Caco-2 (cell line): Measurements from ENCODE around the gene NTMT1. TPM values are rescaled to one million over a fixed set of nuclear protein-coding genes. Genes with fewer than 3 reads are reported as not detected.

Experiments
- BruUV-seq: library from RNA; stranded (reverse); fragments of 400-500 nt; replicated peaks from 2 replicates; lab custom pipeline; 2021; lab: Mats Ljungman, UMichigan
- CTCF ChIA-PET: fragments of 300-600 bp; sonication (Branson Sonifier 250); formaldehyde crosslinking; loops from one replicate; lab custom pipeline; 2022; ENCODE audit warnings: antibody characterized with exemption; lab: Charles Lee
- POLR2A ChIA-PET: fragments of 300-600 bp; sonication (Branson Sonifier 250); formaldehyde crosslinking; loops from one replicate; lab custom pipeline; 2022; ENCODE audit warnings: antibody characterized with exemption; lab: Charles Lee
- DNase-seq, 2 experiments: peaks; one replicate each; pipeline versions ENCODE4 v3.0.0 to v3.0.0-alpha.2; 2020 to 2022
- H3K27me3 ChIP-seq: replicated peaks from 2 replicates; pipeline ENCODE4 v1.6.0; 2011; ENCODE audit warnings: low read length; ENCODE audit not compliant: control insufficient read depth, insufficient read depth
- H3K36me3 ChIP-seq: 2 replicates; pipeline ENCODE4 v1.5.1; 2011; ENCODE audit warnings: low read length; ENCODE audit not compliant: control insufficient read depth, insufficient read depth
- H3K4me1 ChIP-seq: fragments of 250-450 bp; sonication (Bioruptor Pico); 2 replicates; pipeline ENCODE4 v1.5.1; 2020; ENCODE audit warnings: mild to moderate bottlenecking
- H3K4me3 ChIP-seq: 2 replicates; pipeline ENCODE4 v1.5.1; 2011; ENCODE audit warnings: low read depth, mild to moderate bottlenecking, control low read depth, low read length
- H3K9me3 ChIP-seq: fragments of 250-450 bp; sonication (Bioruptor Pico); 2 replicates; pipeline ENCODE4 v1.5.1; 2020; ENCODE audit warnings: mild to moderate bottlenecking, moderate library complexity
- H3K27ac Mint-ChIP-seq: one replicate; pipeline ENCODE4 v1.8.0; 2022; ENCODE audit warnings: mixed read lengths; ENCODE audit not compliant: unreplicated experiment
- H3K27me3 Mint-ChIP-seq: one replicate; pipeline ENCODE4 v1.8.0; 2022; ENCODE audit warnings: mixed read lengths; ENCODE audit not compliant: insufficient read depth, unreplicated experiment
- H3K36me3 Mint-ChIP-seq: one replicate; pipeline ENCODE4 v1.8.0; 2022; ENCODE audit warnings: mild to moderate bottlenecking, mixed read lengths; ENCODE audit not compliant: insufficient read depth, unreplicated experiment
- H3K4me1 Mint-ChIP-seq: one replicate; pipeline ENCODE4 v1.8.0; 2022; ENCODE audit warnings: low read depth, mixed read lengths; ENCODE audit not compliant: unreplicated experiment
- H3K4me3 Mint-ChIP-seq: one replicate; pipeline ENCODE4 v1.8.0; 2022; ENCODE audit warnings: mild to moderate bottlenecking, moderate library complexity, mixed read lengths; ENCODE audit not compliant: unreplicated experiment
- H3K9me3 Mint-ChIP-seq: one replicate; pipeline ENCODE4 v1.8.0; 2022; ENCODE audit warnings: mixed read lengths; ENCODE audit not compliant: unreplicated experiment
- CTCF ChIP-seq, 2 experiments: fragments of 200-600 bp in 1 of 2; IDR thresholded peaks; 1 replicate in 1 of 2; 2 replicates in 1 of 2; pipeline versions ENCODE4 v1.5.1 to v1.8.0; 2011 to 2022; ENCODE audit warnings: antibody characterized with exemption in 1 of 2, control low read depth in 1 of 2, inconsistent platforms in 1 of 2, low read depth in 1 of 2, low read length in 1 of 2, mild to moderate bottlenecking in 1 of 2, moderate library complexity in 1 of 2; ENCODE audit not compliant: insufficient read depth in 1 of 2, severe bottlenecking in 1 of 2, unreplicated experiment in 1 of 2
- intact Hi-C: fragments of 100-400 bp; cut with micrococcal nuclease; formaldehyde crosslinking; loops from one replicate; pipeline ENCODE4 v1.10.0; 2022; ENCODE audit not compliant: unreplicated experiment
- total RNA-seq: library from RNA; stranded (reverse); gene quantifications from 2 replicates; pipeline ENCODE4 v1.2.3, GENCODE V29; 2022

NTMT1 gene
- total RNA-seq, 1 experiment from 2014 or later, result 44.1 TPM

GRCh38 chr9:129637102-129637501 lies 11.1 kb downstream of the NTMT1 start:
- ChIA-PET POLR2A (no interaction called here), CTCF (no interaction called here)
- intact Hi-C loops, result no loop called here
- H3K9me3 ChIP-seq, result no peaks in the 10 kb centered on the region
- H3K36me3 ChIP-seq, result peaks cover 2% of the 10 kb centered on the region
- Mint-ChIP-seq H3K36me3 (peaks cover 80% of the 10 kb centered on the region), H3K9me3 (no peaks in the 10 kb centered on the region), H3K27ac (no peak overlapping the region), H3K4me3 (no peak overlapping the region), H3K27me3 (no peaks in the 10 kb centered on the region), H3K4me1 (peaks cover 6% of the 10 kb centered on the region)
- no peak for TF ChIP-seq CTCF (IDR thresholded peaks at IDR 0.05; ENCODE audit: insufficient read depth in 1 of 2, low read depth in 1 of 2, low read length in 1 of 2, severe bottlenecking in 1 of 2, unreplicated experiment in 1 of 2)
- DNase-seq, result no peak
- H3K4me3 ChIP-seq, result no peak overlapping the region
- BruUV-seq, result no TSS peak
- H3K27me3 ChIP-seq, result no peaks in the 10 kb centered on the region
- peaks cover 3% of the 10 kb centered on the region; the same call in 1 of the 2 replicates for H3K4me1 ChIP-seq

GRCh38 chr9:129637673-129638439 lies 11.9 kb downstream of the NTMT1 start:
- no peak for DNase-seq
- intact Hi-C loops, result no loop called here
- H3K9me3 ChIP-seq, result no peaks in the 10 kb centered on the region
- Mint-ChIP-seq H3K27ac (peak overlapping the region; percentile 12), H3K4me3 (no peak overlapping the region), H3K9me3 (no peaks in the 10 kb centered on the region), H3K27me3 (no peaks in the 10 kb centered on the region), H3K36me3 (peaks cover 78% of the 10 kb centered on the region), H3K4me1 (peaks cover 6% of the 10 kb centered on the region)
- BruUV-seq, result TSS peak; percentile 1
- peaks cover 3% of the 10 kb centered on the region; the same call in 1 of the 2 replicates for H3K4me1 ChIP-seq
- H3K27me3 ChIP-seq, result no peaks in the 10 kb centered on the region
- TF ChIP-seq CTCF (IDR thresholded peaks at IDR 0.05; ENCODE audit: insufficient read depth in 1 of 2, low read depth in 1 of 2, low read length in 1 of 2, severe bottlenecking in 1 of 2, unreplicated experiment in 1 of 2), result no peak
- ChIA-PET CTCF (interaction anchor here (0.6 to 1.2 kb wide), 2 partner anchors 12 to 27 kb away, joined by 3 to 4 read pairs; partner anchors contain the start of gene NTMT1), POLR2A (interaction anchor here (0.5 kb wide), 1 partner anchor 224 kb away, joined by 4 read pairs; no protein-coding TSS in a partner anchor)
- no peak overlapping the region for H3K4me3 ChIP-seq
- no peaks in the 10 kb centered on the region; the same call in none of the 2 replicates for H3K36me3 ChIP-seq

- no peak overlapping the region for H3K4me3 Mint-ChIP-seq
- H3K27ac Mint-ChIP-seq, result no peak overlapping the region
- Histone ChIP-seq H3K4me1 (peaks cover 3% of the 10 kb centered on the region; the same call in 1 of the 2 replicates), H3K9me3 (no peaks in the 10 kb centered on the region), H3K27me3 (no peaks in the 10 kb centered on the region), H3K4me3 (no peak overlapping the region), H3K36me3 (no peaks in the 10 kb centered on the region; the same call in 1 of the 2 replicates)
- intact Hi-C loops, result no loop called here
- no peaks in the 10 kb centered on the region for H3K27me3 Mint-ChIP-seq
- no TSS peak for BruUV-seq
- H3K4me1 Mint-ChIP-seq, result peaks cover 6% of the 10 kb centered on the region
- CTCF ChIA-PET, result interaction anchor here (0.6 to 1.6 kb wide), 4 partner anchors 9 to 144 kb away, joined by 3 to 5 read pairs (median 4); no protein-coding TSS in a partner anchor
- POLR2A ChIA-PET, result no interaction called here
- TF ChIP-seq CTCF (IDR thresholded peaks at IDR 0.05; ENCODE audit: insufficient read depth in 1 of 2, low read depth in 1 of 2, low read length in 1 of 2, severe bottlenecking in 1 of 2, unreplicated experiment in 1 of 2), result no peak
- DNase-seq, result no peak
- no peaks in the 10 kb centered on the region for H3K9me3 Mint-ChIP-seq
- peaks cover 68% of the 10 kb centered on the region for H3K36me3 Mint-ChIP-seq
These were observed 13.2 kb downstream of the NTMT1 start for GRCh38 chr9:129639034-129639630.
